Endothelial cell of umbilical vein (primary cell): ENCODE measurements around the gene TUBGCP3. TPM values are rescaled to one million over a fixed set of nuclear protein-coding genes. Genes with fewer than 3 reads are reported as not detected.
A peak's percentile ranks its signal among the peaks of the same experiment; 100 is the strongest.

Source experiments
- BruUV-seq: library from RNA; stranded (reverse); fragments of 400-500 nt; replicated peaks from 2 replicates; lab custom pipeline; 2021; lab: Mats Ljungman, UMichigan
- CTCF ChIA-PET: fragments of 300-600, 350-600 bp; sonication (Branson Sonifier 250); formaldehyde crosslinking; loops from one replicate; lab custom pipeline; 2021; ENCODE audit warnings: antibody characterized with exemption, inconsistent platforms; lab: Charles Lee
- POLR2A ChIA-PET: fragments of 300-600, 350-600 bp; sonication (Branson Sonifier 250); formaldehyde crosslinking; loops from one replicate; lab custom pipeline; 2021; ENCODE audit warnings: antibody characterized with exemption, inconsistent platforms; lab: Charles Lee
- DNase-seq: peaks from one replicate; pipeline ENCODE4 v3.0.0-alpha.2; 2011; ENCODE audit warnings: low read depth, low spot score
- FAIRE-seq: peaks from 2 replicates; lab custom pipeline; 2011; peaks lifted over from hg19 to GRCh38; lab: Jason Lieb, UNC
- H2AFZ ChIP-seq: 2 replicates; pipeline ENCODE4 v1.6.0; 2012; ENCODE audit warnings: low read depth, low read length, control low read depth, inconsistent platforms
- H3K27ac ChIP-seq: 2 replicates; pipeline ENCODE4 v1.5.1; 2011; ENCODE audit warnings: low read depth, mild to moderate bottlenecking, control low read depth, low read length, moderate library complexity; ENCODE audit not compliant: insufficient read depth
- H3K27me3 ChIP-seq, 2 experiments: 2 replicates each; pipeline versions ENCODE4 v1.6.0 to v1.6.1; 2011; ENCODE audit warnings: low read length in 2 of 2, mixed read lengths in 1 of 2; ENCODE audit not compliant: control insufficient read depth in 2 of 2, insufficient read depth in 2 of 2
- H3K36me3 ChIP-seq, 2 experiments: 2 replicates in 1 of 2; 3 replicates in 1 of 2; pipeline ENCODE4 v1.5.1; 2011; ENCODE audit warnings: low read length in 2 of 2, mild to moderate bottlenecking in 1 of 2, moderate library complexity in 1 of 2; ENCODE audit not compliant: control insufficient read depth in 2 of 2, insufficient read depth in 2 of 2; ENCODE audit errors: extremely low read depth in 1 of 2
- H3K4me1 ChIP-seq: 3 replicates; pipeline ENCODE4 v1.5.1; 2011; ENCODE audit warnings: mild to moderate bottlenecking, low read length; ENCODE audit not compliant: control insufficient read depth, insufficient read depth; ENCODE audit errors: extremely low read depth
- H3K4me2 ChIP-seq: 2 replicates; pipeline ENCODE4 v1.6.1; 2011; ENCODE audit warnings: low read length, control low read depth, mixed read lengths; ENCODE audit not compliant: insufficient read depth
- H3K4me3 ChIP-seq, 3 experiments: fragments of 200-600 bp in 1 of 3; sonication (generic), shearing (Covaris generic) in 1 of 3; replicated peaks in 1 of 3; 2 replicates each; pipeline ENCODE4 v1.5.1; 2011 to 2016; ENCODE audit warnings: control low read depth in 3 of 3, low read length in 3 of 3, mild to moderate bottlenecking in 2 of 3, inconsistent platforms in 1 of 3, low read depth in 1 of 3, moderate library complexity in 1 of 3; ENCODE audit not compliant: insufficient read depth in 1 of 3
- H3K79me2 ChIP-seq: 2 replicates; pipeline ENCODE4 v1.6.0; 2012; ENCODE audit warnings: low read length, inconsistent platforms; ENCODE audit not compliant: control insufficient read depth, insufficient read depth
- H3K9ac ChIP-seq: replicated peaks from 2 replicates; pipeline ENCODE3; 2011; ENCODE audit warnings: low read length, control low read depth; ENCODE audit not compliant: insufficient read depth; ENCODE audit errors: extremely low read depth
- H3K9me1 ChIP-seq: replicated peaks from 3 replicates; pipeline ENCODE4 v1.6.0; 2011; ENCODE audit warnings: mild to moderate bottlenecking, low read length; ENCODE audit not compliant: control insufficient read depth, insufficient read depth; ENCODE audit errors: extremely low read depth
- H3K9me3 ChIP-seq: replicated peaks from 2 replicates; pipeline ENCODE4 v1.5.1; 2012; ENCODE audit warnings: low read length, inconsistent platforms; ENCODE audit not compliant: control insufficient read depth, insufficient read depth
- H4K20me1 ChIP-seq: replicated peaks from 2 replicates; pipeline ENCODE3; 2011; ENCODE audit warnings: mild to moderate bottlenecking, low read length; ENCODE audit not compliant: control insufficient read depth, insufficient read depth; ENCODE audit errors: extremely low read depth
- EZH2 ChIP-seq: IDR thresholded peaks from 2 replicates; pipeline ENCODE4 v1.6.1; 2012; ENCODE audit warnings: borderline replicate concordance, low read depth, mild to moderate bottlenecking, moderate library complexity, low read length, inconsistent platforms; ENCODE audit not compliant: severe bottlenecking
- FOS ChIP-seq: IDR thresholded peaks from 2 replicates; pipeline ENCODE4 v1.6.1; 2011; ENCODE audit warnings: mild to moderate bottlenecking, low read length, moderate library complexity, borderline replicate concordance; ENCODE audit not compliant: insufficient read depth
- GATA2 ChIP-seq: IDR thresholded peaks from 2 replicates; pipeline ENCODE4 v1.7.0; 2011; ENCODE audit warnings: low read depth, mild to moderate bottlenecking, moderate library complexity, mixed read lengths, low read length; ENCODE audit not compliant: insufficient read length, insufficient read depth
- JUN ChIP-seq: IDR thresholded peaks from 2 replicates; pipeline ENCODE4 v1.6.1; 2011; ENCODE audit warnings: borderline replicate concordance, low read depth; ENCODE audit not compliant: insufficient read length, insufficient read depth
- MAX ChIP-seq: IDR thresholded peaks from 2 replicates; pipeline ENCODE4 v1.6.1; 2011; ENCODE audit not compliant: insufficient read depth, insufficient read length
- MYC ChIP-seq: IDR thresholded peaks from one replicate; pipeline ENCODE4 v1.6.1; 2011; ENCODE audit warnings: mild to moderate bottlenecking, low read depth, low read length
- POLR2A ChIP-seq: IDR thresholded peaks from 2 replicates; pipeline ENCODE4 v1.6.1; 2012; ENCODE audit warnings: low read depth, mild to moderate bottlenecking, control low read depth, low read length
- POLR2AphosphoS5 ChIP-seq: IDR thresholded peaks from 2 replicates; pipeline ENCODE4 v1.6.1; 2012; ENCODE audit warnings: low read depth, mild to moderate bottlenecking, control low read depth, low read length, moderate library complexity; ENCODE audit not compliant: insufficient read depth
- dilution Hi-C: fragments of 300-500 bp; cut with MboI; formaldehyde crosslinking; loops from one replicate; pipeline ENCODE4 v1.15.0; 2019; ENCODE audit warnings: low sequenced_read_pairs; ENCODE audit not compliant: extremely low pct_ligation_motif_present
- intact Hi-C: fragments of 100-400 bp; cut with micrococcal nuclease; formaldehyde crosslinking; loops from one replicate; pipeline ENCODE4 v1.10.0; 2022
- polyA plus RNA-seq, 4 experiments: library from polyadenylated mRNA; depleted of rRNA in 3 of 4; stranded (reverse) in 3 of 4; unstranded in 1 of 4; fragments of >200 nt; gene quantifications; 2 replicates each; pipeline versions ENCODE4 v1.2.1 to v1.2.3, GENCODE V29; 2011 to 2012; ENCODE audit warnings: missing spikeins in 1 of 4
- total RNA-seq: library from RNA; stranded (reverse); gene quantifications from 2 replicates; pipeline ENCODE4 v1.2.3, GENCODE V29; 2021
- TF ChIP-seq, protein P1 (sequence below), 2 donors: IDR thresholded peaks; 1 replicate in 1 of 2; 2 replicates in 1 of 2; pipeline ENCODE4 v1.5.1; 2011; ENCODE audit warnings: low read length in 2 of 2, mild to moderate bottlenecking in 2 of 2, moderate library complexity in 2 of 2, control low read depth in 1 of 2, inconsistent platforms in 1 of 2, low read depth in 1 of 2; ENCODE audit not compliant: insufficient read depth in 1 of 2; ENCODE audit errors: extremely low read depth in 1 of 2

Gene TUBGCP3
- total and polyA plus RNA-seq, 2 donors (not counting 3 experiments of a cell fraction or from before 2014, with no cell fraction given), result 36.4 to 47.7 TPM

DNA sequence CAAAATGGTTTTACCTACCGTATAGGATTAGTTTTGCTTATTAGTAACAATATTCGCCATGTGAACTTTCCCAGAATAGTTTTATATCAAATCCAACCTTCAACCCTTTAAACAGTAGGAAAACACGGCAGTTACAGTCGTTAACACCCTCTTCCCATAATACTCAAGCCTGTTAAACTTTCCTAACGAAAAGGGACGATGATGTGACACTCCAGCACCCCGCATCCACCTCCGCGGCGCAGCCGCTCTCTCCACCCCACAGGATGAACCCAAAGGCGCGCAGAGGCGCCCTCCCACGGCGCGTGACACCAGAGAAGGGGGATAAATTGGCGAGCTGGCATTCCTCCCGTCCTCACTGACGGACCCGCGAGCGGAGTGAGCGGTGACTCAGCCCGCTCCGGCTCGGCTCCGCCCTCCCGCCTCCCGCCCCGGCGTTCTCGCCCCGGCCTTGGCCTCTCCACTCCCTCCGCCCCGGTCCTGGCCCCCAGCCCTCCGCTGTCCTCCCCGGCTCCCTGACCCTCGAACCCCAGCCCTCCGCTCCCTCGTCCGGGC lies 665 bp downstream of the TUBGCP3 start:
- H3K9ac ChIP-seq, result peak overlapping the region; percentile 91
- POLR2A ChIA-PET, result interaction anchor here (0.6 to 1.5 kb wide), 3 partner anchors 13 to 85 kb away, joined by 3 to 5 read pairs (median 5); no protein-coding TSS in a partner anchor
- no peaks in the 10 kb centered on the region for H4K20me1 ChIP-seq
- H3K4me1 ChIP-seq, result peaks cover 17% of the 10 kb centered on the region
- CTCF ChIA-PET, result interaction anchor here (0.6 to 1.5 kb wide), 9 partner anchors 12 to 82 kb away, joined by 3 to 5 read pairs (median 4); no protein-coding TSS in a partner anchor
- H3K27me3 ChIP-seq, result no peaks in the 10 kb centered on the region
- no peak for TF ChIP-seq EZH2
- no peak for TF ChIP-seq MYC
- peak; percentile 60 for TF ChIP-seq POLR2AphosphoS5
- no peak for TF ChIP-seq MAX
- TF ChIP-seq, protein P1, sequence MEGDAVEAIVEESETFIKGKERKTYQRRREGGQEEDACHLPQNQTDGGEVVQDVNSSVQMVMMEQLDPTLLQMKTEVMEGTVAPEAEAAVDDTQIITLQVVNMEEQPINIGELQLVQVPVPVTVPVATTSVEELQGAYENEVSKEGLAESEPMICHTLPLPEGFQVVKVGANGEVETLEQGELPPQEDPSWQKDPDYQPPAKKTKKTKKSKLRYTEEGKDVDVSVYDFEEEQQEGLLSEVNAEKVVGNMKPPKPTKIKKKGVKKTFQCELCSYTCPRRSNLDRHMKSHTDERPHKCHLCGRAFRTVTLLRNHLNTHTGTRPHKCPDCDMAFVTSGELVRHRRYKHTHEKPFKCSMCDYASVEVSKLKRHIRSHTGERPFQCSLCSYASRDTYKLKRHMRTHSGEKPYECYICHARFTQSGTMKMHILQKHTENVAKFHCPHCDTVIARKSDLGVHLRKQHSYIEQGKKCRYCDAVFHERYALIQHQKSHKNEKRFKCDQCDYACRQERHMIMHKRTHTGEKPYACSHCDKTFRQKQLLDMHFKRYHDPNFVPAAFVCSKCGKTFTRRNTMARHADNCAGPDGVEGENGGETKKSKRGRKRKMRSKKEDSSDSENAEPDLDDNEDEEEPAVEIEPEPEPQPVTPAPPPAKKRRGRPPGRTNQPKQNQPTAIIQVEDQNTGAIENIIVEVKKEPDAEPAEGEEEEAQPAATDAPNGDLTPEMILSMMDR (IDR thresholded peaks at IDR 0.05; ENCODE audit: extremely low read depth in 1 of 2, insufficient read depth in 1 of 2, low read depth in 1 of 2, low read length in 2 of 2), result peak in 1 of 2 donors; percentile 31
- TF ChIP-seq FOS, result peak; percentile 72
- no peak for TF ChIP-seq GATA2
- no peak for TF ChIP-seq JUN
- no peak for TF ChIP-seq POLR2A
- DNase-seq, result peak; percentile 85
- BruUV-seq, result no TSS peak
- peak overlapping the region; percentile 95 for H3K4me2 ChIP-seq
- no peaks in the 10 kb centered on the region for H3K36me3 ChIP-seq
- H3K79me2 ChIP-seq, result peaks cover 47% of the 10 kb centered on the region
- H3K9me1 ChIP-seq, result no peaks in the 10 kb centered on the region
- dilution Hi-C loops (no loop called here), intact Hi-C loops (loop anchor here (1.0 to 5.0 kb wide), 3 partner anchors 12 to 75 kb away; no protein-coding TSS in a partner anchor)
- H2AFZ ChIP-seq, result peak overlapping the region; percentile 93
- peak overlapping the region; percentile 87 to 95 (median 93) for H3K4me3 ChIP-seq
- peak overlapping the region; percentile 82 for H3K27ac ChIP-seq
- no peaks in the 10 kb centered on the region for H3K9me3 ChIP-seq
- peak; percentile 82 for FAIRE-seq
